NCI-H345 (cell line): Measurements from ENCODE around the gene TRIM46.

Experiments used
- DNase-seq: peaks from one replicate; lab custom pipeline; 2025; lab: John Stamatoyannopoulos, UW

The TRIM46 gene

DNA sequence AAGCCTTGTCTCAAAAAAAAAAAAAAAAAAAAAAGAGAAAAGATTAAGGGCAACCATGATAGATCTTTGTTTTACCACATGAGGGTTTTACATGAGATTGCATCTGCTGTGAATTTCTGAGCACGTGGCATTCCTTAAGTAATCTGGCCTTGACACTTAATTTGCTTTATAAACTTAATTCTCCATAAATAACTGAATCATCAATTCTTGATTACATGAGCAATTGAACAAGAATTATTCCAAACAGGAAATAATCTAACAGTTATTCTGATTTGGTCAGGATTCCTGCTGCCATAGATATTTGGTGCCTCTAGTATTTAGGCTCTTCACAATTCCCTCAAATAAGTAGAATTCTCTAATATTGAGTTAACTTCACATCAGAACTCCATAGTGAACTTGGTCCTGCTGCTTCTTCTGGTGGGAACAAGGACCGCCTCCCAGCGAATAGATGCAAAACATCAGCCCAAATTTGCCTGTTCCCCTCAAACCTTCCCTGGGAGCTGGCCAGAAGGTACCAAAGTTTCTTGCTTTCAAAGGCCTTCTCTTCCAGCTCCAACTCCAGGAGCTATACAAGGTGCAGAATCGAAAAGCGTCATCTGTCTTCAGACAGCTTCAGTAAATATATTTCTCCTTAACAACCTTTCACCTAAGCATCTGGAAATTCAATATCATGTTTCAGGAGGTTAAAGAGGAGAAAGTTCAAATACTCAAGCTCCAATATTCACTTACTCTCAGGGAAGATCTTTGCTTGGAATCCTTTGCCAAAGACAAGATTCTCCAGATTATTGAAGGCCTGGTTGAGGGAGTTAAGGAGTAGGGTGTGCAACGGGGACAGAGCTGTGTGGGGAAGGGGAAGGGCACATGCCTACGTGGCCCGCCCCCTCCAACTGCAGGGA is 1.6 kb upstream of the TRIM46 start:
- DNase-seq, result no peak

DNA sequence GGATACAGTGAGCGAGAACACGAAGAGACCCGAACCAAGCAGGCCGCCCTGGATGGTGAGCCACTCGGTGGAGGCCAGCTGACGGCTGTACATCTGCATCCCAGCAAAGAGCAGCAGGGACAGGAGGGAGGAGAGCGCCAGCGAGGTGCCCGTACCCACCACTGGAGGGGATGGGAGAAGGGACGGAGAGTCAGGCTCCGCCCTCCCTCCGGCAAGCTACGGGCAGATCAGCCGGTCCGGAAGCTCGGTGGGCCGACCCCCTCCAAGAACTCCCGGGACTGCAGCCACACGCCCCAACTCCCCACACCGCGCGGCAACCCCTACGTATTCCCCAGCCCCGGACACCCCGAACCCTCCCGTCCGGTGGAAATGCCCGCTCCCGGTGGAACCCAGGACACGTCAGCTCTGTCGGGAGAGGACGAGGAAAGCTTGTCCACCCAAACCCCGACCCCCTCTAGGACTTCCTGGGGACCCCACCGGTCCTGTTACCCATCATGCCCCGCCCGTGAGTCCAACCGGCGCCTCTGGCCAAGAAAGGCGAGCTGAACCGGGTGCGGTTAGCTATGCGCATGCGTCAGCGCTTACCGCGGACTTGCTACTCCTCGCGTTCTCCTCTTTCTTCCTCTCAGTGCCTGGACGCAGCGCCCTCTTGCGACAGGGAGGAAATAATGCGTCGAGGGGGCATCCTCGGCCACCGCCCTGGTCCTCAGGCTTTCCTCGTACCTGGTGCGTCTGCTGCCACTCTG is 744 bp upstream of the TRIM46 start, which contains the start of gene KRTCAP2:
Gene KRTCAP2, minus strand, starts transcription at position 573 of the 746 bp plus-strand sequence. Its CDS starts 80 bp downstream, at position 493.
- peak; percentile 100 for DNase-seq

DNA sequence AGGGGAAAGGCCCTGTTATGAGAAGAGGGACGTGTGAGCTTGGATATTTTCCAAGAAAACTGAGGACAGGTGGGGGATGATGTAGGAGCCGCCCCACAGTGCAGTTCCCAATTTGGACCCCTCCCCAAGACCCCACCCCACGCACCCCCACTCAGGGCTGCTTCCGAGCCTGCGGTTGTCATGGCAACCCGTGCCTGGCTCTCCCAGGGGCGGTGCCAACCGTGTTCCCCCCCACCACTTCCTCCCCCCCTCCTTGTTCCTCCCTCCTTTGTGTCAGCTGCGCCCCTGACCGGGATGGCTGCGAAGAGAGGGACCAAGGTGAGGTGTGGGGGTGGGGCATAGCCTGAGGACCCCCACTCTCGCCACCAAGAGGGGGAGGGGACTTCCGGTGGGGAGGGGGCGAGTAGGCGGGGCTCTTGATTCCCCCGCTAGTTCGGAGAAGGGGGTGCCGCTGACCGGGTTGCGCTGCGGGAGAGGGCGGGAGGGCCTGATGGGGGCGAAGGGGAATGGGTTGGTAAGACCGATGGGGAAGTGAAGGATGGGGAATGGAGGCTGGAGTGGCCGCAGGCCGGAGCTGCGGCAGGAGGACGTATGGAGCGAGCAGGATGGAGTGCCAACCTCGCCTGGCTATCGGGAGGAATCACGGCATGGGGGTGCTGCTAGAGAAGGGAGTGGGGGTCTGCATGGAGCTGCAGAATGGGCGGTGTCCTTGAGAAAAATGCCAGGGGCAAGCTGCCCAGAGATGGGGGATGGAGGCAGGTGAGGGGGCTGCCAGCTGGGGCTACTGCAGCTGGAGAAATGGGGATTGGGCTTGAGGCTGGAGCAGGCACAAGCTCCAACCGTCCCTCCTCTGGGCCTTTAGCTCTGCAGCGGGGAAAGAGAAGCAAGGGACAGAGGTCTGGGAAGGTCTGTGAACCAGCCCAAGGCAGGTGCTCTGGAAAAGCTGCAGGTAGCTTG is 953 bp downstream of the TRIM46 start:
- DNase-seq, result peak; percentile 91

DNA sequence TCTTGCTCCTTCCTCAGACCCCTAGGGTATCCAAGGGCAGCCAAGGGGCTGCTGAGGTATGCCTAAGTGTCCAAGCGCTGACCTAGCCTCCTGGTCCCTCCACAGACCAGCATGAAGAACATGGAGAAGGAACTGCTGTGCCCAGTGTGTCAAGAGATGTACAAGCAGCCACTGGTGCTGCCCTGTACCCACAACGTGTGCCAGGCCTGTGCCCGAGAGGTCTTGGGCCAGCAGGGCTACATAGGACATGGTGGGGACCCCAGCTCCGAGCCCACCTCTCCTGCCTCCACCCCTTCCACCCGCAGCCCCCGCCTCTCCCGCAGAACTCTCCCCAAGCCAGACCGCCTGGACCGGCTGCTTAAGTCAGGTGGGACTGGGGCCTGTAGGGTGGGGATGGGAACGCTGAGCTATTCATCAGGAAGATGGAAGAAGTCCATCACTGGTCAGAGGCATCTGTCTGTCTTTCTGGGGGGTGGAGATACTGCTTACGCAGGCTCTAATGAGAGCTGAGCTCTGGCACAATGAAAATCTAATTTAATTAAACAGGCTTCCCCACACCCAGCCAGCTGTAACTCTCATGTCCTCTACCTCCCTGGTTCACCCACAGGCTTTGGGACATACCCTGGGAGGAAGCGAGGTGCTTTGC is 1.8 kb downstream of the TRIM46 start:
- no peak for DNase-seq

DNA sequence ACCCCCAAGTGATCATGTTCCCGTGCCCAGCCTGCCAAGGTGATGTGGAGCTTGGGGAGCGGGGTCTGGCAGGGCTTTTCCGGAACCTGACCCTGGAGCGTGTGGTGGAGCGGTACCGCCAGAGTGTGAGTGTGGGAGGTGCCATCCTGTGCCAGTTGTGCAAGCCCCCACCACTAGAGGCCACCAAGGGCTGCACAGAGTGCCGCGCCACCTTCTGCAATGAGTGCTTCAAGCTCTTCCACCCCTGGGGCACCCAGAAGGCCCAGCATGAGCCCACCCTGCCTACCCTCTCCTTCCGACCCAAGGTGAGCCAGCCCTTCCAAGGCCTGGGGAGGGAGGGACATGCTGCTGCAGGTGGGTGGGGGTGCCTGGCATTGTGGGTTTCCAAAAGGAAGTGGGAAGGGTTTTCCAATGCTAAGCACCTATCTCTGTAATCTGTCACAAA is 2.3 kb downstream of the TRIM46 start:
- peak; percentile 44 for DNase-seq

DNA sequence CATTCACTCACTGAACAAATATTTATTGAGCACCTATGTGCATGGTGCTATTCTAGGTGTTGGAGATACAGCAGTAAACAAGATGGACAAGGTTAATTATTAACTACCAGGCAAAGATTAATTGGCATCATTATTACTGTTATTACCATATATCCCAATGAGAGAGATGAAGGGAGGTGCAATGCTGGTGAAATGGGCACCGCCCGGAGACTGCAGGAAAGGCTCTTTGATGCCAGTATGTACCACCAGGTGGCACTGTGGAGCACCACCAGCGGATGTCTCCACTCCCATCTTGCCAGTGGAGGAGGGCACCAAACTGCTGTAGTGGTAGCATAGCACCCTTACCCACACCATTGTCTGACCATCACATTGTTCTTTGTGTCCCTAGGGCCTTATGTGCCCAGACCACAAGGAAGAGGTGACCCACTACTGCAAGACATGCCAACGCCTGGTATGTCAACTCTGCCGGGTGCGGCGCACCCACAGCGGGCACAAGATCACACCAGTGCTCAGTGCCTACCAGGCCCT is 3.0 kb downstream of the TRIM46 start:
- peak; percentile 91 for DNase-seq

DNA sequence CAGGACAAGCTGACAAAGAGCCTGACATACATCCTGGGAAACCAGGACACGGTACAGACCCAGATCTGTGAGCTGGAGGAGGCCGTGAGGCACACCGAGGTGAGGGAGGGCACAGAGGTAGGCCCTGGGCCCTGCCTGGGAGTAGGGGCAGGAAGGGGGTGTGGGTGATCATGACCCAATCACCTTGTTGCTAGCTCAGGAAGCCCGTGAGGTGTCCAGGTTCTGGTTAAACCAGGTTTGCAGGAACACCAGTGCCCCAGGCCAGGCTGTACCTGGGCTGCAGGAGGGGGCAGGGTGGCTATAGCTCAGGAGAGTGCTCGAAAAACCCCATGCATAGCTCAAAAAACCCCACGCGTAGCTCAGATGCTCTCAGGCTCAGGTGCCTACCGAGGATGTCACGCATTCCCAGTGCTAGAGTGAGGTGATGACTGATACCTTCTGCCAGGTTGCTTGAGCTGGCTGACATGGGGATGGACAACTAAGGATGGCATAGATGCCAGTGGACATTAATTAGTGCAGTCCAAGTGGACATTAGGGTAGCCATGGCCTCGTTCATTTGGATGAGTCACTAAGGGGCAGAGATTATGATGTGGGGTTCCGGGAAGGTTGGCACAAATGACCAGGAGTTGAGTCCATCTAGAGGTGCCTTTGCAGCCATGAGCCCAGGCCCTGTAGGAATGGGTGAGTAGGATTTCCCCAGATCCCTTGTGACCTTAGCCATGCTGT is 3.7 kb downstream of the TRIM46 start:
- no peak for DNase-seq

DNA sequence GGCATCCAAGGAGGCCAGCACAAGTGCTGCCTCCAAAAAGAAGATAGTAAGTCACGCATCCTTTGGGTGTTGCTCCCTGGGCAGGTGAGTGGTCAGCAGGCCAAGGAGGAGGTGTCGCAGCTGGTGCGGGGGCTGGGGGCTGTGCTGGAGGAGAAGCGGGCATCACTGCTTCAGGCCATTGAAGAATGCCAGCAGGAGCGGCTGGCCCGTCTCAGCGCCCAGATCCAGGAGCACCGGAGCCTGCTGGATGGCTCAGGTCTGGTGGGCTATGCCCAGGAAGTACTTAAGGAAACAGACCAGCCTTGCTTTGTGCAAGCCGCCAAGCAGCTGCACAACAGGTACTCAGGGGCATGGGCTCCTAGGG is 4.3 kb downstream of the TRIM46 start:
- no peak for DNase-seq

DNA sequence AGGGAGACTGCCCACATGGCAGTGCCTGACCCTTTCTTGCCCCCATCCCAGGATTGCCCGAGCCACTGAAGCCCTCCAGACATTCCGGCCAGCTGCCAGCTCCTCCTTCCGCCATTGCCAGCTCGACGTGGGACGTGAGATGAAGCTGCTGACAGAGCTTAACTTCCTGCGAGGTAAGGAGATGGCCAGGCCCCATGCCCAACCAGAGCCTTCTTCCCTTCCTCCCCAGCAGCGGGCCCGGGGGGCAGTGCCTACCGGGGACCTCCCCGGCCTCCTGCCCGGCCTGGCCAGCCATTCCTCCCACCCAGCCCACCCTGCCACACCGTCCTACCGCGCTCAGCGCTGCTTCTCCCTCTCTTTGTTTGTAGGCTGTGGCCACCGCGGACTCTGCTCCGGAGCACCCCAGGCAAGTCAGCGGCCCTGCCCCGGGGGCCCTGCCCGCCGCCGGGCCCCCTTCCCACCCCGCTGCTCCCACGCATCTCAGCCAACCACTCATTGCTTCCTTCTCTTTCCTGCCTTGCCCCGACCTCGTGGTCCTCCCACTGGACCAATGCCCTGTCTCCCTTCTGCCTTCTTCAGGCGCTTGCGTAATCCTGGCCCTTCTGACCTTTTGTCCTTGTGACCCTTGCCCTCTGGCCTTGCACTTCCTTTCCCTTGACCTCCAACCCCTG is 4.9 kb downstream of the TRIM46 start:
- no peak for DNase-seq

DNA sequence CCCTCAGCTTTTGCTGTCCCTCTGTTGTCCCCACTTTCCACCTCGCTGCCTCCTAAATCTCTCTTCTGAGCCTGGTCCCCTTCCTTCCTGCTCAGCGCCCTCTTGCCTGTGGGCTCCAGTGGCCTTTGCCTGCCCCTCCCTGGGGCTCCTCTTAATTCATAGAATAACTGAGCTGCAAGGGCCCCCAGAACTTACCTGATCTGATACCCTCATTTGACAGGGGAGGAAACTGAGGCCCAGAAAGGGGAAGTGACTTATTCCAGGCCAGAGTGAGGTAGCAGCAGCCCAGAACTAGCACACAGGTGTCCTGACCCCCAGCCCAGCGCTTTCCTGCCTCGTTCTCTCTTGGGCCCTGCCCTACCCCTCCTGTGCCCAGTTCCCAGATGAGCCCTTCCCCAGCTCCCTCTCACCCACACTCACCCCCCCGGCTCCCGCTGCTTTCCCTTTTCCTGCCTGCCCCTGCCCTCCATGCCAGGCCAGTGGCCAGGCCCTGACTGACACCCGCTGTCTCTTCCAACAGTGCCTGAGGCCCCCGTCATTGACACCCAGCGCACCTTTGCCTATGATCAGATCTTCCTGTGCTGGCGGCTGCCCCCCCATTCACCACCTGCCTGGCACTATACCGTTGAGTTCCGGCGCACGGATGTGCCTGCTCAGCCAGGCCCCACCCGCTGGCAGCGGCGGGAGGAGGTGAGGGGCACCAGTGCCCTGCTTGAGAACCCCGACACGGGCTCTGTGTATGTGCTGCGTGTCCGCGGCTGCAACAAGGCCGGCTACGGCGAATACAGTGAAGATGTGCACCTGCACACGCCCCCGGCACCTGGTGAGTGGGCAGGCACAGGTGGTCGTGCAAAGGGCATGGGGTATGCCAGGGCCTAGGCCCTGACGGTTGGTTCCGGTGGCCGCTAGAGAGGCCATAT is 5.7 kb downstream of the TRIM46 start:
- DNase-seq, result no peak

DNA sequence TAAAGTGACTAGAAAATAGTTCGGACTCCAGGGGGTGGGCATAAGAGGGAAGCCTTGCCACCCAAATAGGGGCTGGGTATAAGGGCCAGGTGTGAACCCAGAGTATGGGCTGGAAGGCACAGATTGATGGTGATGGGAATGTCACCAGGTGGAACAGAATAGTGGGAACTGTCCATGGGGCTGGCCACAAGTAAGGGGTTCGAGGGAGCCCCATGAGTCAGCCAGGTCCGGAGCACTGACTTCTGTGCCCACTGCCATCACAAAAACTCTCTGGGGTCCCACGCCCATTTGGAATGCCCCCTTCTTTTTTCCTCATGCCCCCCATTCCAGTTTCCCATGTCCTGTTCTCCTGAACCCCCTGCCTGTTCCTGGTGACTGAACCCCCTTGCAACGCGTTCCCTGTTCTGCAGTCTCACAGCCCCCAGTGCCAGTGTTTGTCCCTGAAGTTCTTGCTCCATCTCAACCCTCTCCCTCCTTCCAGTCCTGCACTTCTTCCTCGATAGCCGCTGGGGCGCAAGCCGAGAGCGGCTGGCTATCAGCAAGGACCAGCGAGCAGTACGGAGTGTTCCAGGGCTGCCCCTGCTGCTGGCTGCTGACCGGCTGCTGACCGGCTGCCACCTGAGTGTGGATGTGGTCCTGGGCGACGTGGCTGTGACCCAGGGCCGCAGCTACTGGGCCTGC is 7.9 kb downstream of the TRIM46 start:
- no peak for DNase-seq

DNA sequence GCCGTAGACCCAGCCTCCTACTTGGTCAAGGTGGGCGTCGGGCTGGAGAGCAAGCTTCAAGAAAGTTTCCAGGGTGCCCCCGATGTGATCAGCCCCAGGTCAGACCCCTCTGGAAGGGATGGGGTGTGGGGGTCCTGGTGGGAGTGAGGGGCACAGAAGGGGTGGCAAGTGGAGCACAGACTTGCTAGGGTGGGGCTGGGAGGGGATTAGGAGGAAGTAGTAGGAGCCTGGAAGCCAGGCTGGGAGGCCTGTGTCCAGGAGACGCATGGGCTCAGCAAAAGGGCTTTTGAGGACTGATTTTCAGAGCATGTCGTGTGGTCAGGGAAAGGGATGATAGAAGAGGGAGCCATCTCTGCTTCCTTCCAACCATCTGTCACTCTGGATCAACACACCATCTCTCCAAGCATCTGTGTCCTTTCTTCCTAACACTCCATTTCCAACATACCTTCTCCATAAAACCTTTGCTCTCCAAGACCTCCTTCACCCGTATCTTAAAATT is 8.5 kb downstream of the TRIM46 start:
- no peak for DNase-seq

DNA sequence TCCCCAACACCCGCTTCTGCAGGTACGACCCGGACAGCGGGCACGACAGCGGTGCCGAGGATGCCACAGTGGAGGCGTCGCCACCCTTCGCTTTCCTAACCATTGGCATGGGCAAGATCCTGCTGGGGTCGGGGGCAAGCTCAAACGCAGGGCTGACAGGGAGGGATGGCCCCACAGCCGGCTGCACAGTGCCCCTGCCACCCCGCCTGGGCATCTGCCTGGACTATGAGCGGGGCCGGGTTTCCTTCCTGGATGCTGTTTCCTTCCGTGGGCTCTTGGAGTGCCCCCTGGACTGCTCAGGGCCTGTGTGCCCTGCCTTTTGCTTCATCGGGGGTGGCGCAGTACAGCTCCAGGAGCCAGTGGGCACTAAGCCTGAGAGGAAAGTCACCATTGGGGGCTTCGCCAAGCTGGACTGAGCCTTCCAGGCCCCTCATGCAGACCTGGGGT is 10.1 kb downstream of the TRIM46 start:
- no peak for DNase-seq

DNA sequence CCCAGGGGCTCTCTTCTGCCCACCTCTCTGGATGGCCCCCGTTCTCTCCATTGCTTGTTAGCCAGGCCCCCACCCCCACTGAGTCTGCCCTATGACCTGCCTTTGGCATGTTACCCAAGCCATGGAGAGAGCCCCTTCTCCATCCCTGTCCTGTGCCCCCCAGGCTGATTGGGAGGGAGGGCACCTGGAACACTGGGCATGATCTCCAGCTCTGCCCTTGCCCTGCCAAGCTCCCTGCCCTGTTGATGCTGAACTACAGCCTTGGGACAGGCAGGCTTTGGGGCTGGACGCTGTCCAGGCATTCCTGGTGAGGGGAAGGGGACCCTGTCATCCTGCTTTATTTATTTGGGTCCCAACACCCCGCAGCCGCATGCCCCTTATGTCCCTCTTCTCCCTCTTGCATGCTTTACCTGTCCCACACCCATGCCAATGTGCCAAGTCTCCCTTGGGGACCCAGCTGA is 10.7 kb downstream of the TRIM46 start:
- DNase-seq, result no peak

DNA sequence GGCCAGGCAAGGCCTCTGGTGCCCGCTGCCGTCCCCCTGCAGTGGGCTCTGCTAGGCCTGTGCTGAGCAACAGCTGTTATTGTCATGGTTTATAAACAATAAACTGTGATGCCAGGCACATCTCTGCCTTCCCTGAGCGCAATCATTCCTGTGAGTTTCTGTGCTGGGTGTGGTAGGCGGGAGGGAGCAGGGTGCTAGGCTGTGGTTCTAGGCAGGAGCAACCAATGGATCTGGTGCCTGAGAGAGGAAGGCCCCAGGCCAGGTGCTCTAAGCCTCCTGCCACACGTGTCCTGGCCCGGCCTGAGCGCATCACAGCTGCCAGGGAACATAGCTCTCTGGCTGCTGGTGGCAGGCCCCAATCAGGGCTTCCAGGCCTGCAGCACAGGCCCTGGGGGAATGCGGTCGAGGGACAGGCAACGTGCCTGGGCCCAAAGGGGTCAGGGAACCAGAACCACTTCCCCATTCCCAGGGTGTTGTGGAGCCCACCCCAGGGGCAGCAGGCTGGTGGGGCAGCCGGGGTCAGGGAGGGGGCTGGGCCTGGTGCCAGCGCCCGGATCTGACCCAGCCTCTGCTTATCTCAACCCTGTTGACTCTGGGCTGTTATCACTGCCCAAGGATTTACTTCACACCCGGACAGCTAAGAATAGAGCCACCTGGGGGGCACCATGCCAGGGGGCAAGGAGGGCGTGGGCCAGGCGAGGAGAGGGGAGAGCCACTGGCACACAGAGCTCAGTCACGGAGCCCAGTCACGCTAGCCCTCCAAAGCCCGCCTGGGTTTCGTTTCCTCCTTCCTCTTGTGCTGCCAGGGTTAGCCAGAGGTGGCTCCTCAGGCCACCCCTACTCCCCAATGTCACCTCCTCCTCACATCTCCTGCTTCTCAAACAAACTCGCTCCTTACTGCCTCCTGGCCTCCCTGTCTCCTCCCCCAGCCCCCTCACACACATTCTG is 11.5 kb downstream of the TRIM46 start:
- no peak for DNase-seq

DNA sequence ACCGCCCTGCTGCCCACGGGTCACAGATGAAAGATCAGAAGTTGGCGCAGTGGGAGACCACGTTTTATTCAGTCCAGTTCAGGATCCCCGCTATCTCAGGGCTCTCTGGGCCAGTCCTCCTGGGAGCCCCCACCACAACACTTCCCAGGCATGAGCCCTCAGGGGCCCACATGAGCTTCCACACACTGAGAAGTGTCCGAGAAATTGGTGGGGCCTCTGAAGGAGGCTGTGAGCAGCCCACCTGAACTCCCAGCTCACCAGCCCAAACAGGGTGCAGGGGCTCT is 12.1 kb downstream of the TRIM46 start:
- no peak for DNase-seq
